ENCODE data around the gene CACNA1C. TPM values are rescaled to one million over a fixed set of nuclear protein-coding genes. Genes with fewer than 3 reads are reported as not detected.

CACNA1C gene
- total and polyA plus RNA-seq, 2 of the 4 experiments (the other 2 are of a cell fraction) = 1.6 to 2.6 TPM

DNA sequence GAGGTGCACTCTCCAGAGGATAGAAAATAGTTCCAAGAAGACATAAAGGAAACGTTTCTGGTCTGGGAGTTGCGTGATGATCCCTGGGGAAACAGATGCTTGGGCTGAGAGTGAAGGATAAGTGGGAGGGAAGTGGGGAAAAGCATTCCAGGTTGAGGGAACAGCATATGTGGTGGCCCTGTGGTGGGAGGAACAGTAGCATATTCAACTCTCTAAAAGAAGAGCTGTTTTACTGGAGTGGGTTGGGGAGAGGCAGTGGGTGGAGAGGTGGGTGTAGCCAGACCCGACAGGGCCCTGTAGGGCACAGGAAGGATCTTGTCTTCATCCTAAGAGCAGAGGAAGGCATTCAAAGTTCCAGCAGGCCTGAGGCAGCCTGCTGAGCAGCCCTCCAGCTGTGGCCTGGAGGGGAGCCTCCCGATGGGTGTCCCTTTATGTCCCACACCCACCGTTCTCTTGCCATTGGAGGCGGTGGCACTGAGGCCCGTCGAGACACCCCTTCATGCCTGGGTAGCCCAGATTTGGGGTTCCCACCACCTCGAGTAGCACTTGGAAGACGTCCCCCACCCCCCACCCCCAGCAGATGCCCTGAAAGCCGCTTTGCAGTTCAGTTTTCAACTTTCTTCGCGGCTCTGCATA, 431.5 kb downstream of the CACNA1C start:
- 83% methylated on average over 4 of the region's 13 CpGs; no CpG with 5 or more reads in 1 of the 2 experiments for WGBS, 2 experiments (ENCODE audit: extremely low coverage in 2 of 2, insufficient read length in 1 of 2)
- peaks cover 4% of the 10 kb centered on the region for H4K20me1 ChIP-seq (ENCODE audit: insufficient read depth, low read length)
- peaks cover 24% of the 10 kb centered on the region for H3K27me3 ChIP-seq (ENCODE audit: control insufficient read depth, insufficient read depth, low read length)
- H3K14ac ChIP-seq (replicated peaks; ENCODE audit: low read depth, low read length) = no peak overlapping the region
- TF ChIP-seq MXI1 (IDR thresholded peaks at IDR 0.05; ENCODE audit: borderline replicate concordance, low read depth, low read length) (no peak), CEBPB (IDR thresholded peaks at IDR 0.05; ENCODE audit: low read depth, low read length) (no peak), MAZ (IDR thresholded peaks at IDR 0.05; ENCODE audit: borderline replicate concordance, low read depth, low read length) (no peak), CHD1 (IDR thresholded peaks at IDR 0.05; ENCODE audit: low read depth, low read length) (no peak), NFE2L2 (IDR thresholded peaks at IDR 0.05; ENCODE audit: low read depth, low read length) (no peak), SMC3 (IDR thresholded peaks at IDR 0.05; ENCODE audit: low read depth, low read length) (no peak), RFX5 (IDR thresholded peaks at IDR 0.05; ENCODE audit: low read depth, low read length) (no peak), RCOR1 (IDR thresholded peaks at IDR 0.05; ENCODE audit: insufficient replicate concordance, low read length) (no peak), MAFK (IDR thresholded peaks at IDR 0.05; ENCODE audit: low read depth, low read length) (no peak), FOS (IDR thresholded peaks at IDR 0.05; ENCODE audit: low read depth, low read length) (no peak)
- H2AFZ ChIP-seq (replicated peaks; ENCODE audit: low read length, poor library complexity) = no peak overlapping the region
- dilution Hi-C loops (cut with HindIII; ENCODE audit: low sequenced_read_pairs, unreplicated experiment) = no loop called here
- no peak overlapping the region for H3K4me3 ChIP-seq (ENCODE audit: insufficient read depth, low read depth, low read length)
- intact Hi-C loops (cut with micrococcal nuclease) = no loop called here
- DNase-seq (no peak), ATAC-seq (ENCODE audit: low read depth) (no peak)
- H4K8ac ChIP-seq (ENCODE audit: low read depth in 2 of 2, low read length in 2 of 2) = no peak overlapping the region
- no peak overlapping the region for H4K5ac ChIP-seq (ENCODE audit: low read depth, low read length)
- no peak overlapping the region for H3K27ac ChIP-seq (ENCODE audit: insufficient read depth, low read length)
- H3K4ac ChIP-seq (ENCODE audit: low read depth, low read length) = no peak overlapping the region
- H3K4me1 ChIP-seq (ENCODE audit: control insufficient read depth, insufficient read depth, low read length) = peaks cover 10% of the 10 kb centered on the region; the same call in 1 of the 2 replicates
- CTCF ChIA-PET = no interaction called here
- H3K9me1 ChIP-seq (ENCODE audit: insufficient read depth, low read length) = no peaks in the 10 kb centered on the region; the same call in 1 of the 2 replicates
- H3K4me2 ChIP-seq (ENCODE audit: low read depth, low read length) = no peak overlapping the region
- no peak overlapping the region for H2AK5ac ChIP-seq (ENCODE audit: low read depth, low read length)
- no peak overlapping the region for H3K23ac ChIP-seq (ENCODE audit: low read depth, low read length)
- H3K79me1 ChIP-seq (ENCODE audit: low read depth in 1 of 2, low read length in 2 of 2) = no peaks in the 10 kb centered on the region
- no peak overlapping the region for H3K56ac ChIP-seq (ENCODE audit: extremely low read depth, insufficient read depth, low read length)
- no peak overlapping the region for H2AK9ac ChIP-seq (replicated peaks; ENCODE audit: low read depth, low read length, poor library complexity)
- no peak overlapping the region for H4K91ac ChIP-seq (ENCODE audit: insufficient read depth, low read depth, low read length)
- no peak overlapping the region for H2BK120ac ChIP-seq (ENCODE audit: low read depth, low read length)
- H3K36me3 ChIP-seq (ENCODE audit: control insufficient read depth, insufficient read depth, low read length) = peaks cover 6% of the 10 kb centered on the region; the same call in 1 of the 2 replicates
- H3K18ac ChIP-seq (ENCODE audit: low read depth, low read length) = no peak overlapping the region
- no peak overlapping the region for H2BK5ac ChIP-seq (ENCODE audit: low read depth, low read length, poor library complexity, severe bottlenecking)
- in situ Hi-C loops (cut with MboI; ENCODE audit: low sequenced_read_pairs) = no loop called here
- no TSS peak for BruUV-seq (replicated peaks)
- H3K9me3 ChIP-seq (ENCODE audit: control insufficient read depth, insufficient read depth, low read length) = no peaks in the 10 kb centered on the region
- no peak overlapping the region for H3K9ac ChIP-seq (ENCODE audit: low read depth, low read length)
- POLR2A ChIA-PET (ENCODE audit: unreplicated experiment) = no interaction called here
- H2BK15ac ChIP-seq (ENCODE audit: low read depth, low read length) = no peak overlapping the region
- H2BK20ac ChIP-seq (ENCODE audit: low read depth, low read length) = no peak overlapping the region

Data from IMR-90 (cell line).